Spinal cord (tissue), 10 donors: ENCODE results near the gene FABP1. TPM values are rescaled to one million over a fixed set of nuclear protein-coding genes. Genes with fewer than 3 reads are reported as not detected.

ENCODE experiments used
- DNase-seq, 6 donors: peaks; one replicate each; pipeline versions ENCODE4 v3.0.0 to v3.0.0-alpha.2; 2013 to 2015; ENCODE audit warnings: low spot score in 6 of 6, low read depth in 4 of 6
- H3K27ac ChIP-seq: one replicate; pipeline ENCODE4 v1.5.1; 2013; ENCODE audit warnings: low read depth, low read length, control low read depth
- H3K27me3 ChIP-seq: one replicate; pipeline ENCODE4 v1.6.1; 2013; ENCODE audit warnings: low read length; ENCODE audit not compliant: control insufficient read depth, insufficient read depth
- H3K36me3 ChIP-seq: one replicate; pipeline ENCODE4 v1.6.1; 2013; ENCODE audit warnings: low read length; ENCODE audit not compliant: control insufficient read depth, insufficient read depth
- H3K4me1 ChIP-seq: one replicate; pipeline ENCODE4 v1.6.1; 2013; ENCODE audit warnings: low read length; ENCODE audit not compliant: control insufficient read depth, insufficient read depth
- H3K4me3 ChIP-seq: one replicate; pipeline ENCODE4 v1.5.1; 2013; ENCODE audit warnings: low read depth, low read length, control low read depth
- H3K9me3 ChIP-seq: one replicate; pipeline ENCODE4 v1.6.1; 2013; ENCODE audit warnings: low read length; ENCODE audit not compliant: control insufficient read depth, insufficient read depth
- WGBS: methylation state at CpG from one replicate; pipeline ENCODE4 v1.1.5; 2013; ENCODE audit warnings: missing lambda C conversion rate; ENCODE audit not compliant: insufficient coverage; 5-methylcytosine and 5-hydroxymethylcytosine counted together
- polyA plus RNA-seq, 2 donors: library from polyadenylated mRNA; unstranded; fragments of 120-200 nt; gene quantifications; one replicate each; pipeline ENCODE4 v1.2.1, GENCODE V29; 2013; ENCODE audit not compliant: insufficient read length in 2 of 2
- total RNA-seq, 2 donors: library from RNA; depleted of rRNA in 1 of 2; stranded (reverse); fragments of 120-200 nt in 1 of 2; fragments of >200 nt in 1 of 2; gene quantifications; one replicate each; pipeline versions ENCODE4 v1.2.3 to v1.2.4, GENCODE V29; 2013 to 2014
- donor health status: healthy.

FABP1 gene
- total and polyA plus RNA-seq, 4 donors, result 0.39 to 0.80 (median 0.48) TPM; not detected in 1

- no peaks in the 10 kb centered on the region for H3K36me3 ChIP-seq
- no peak for DNase-seq
- no peaks in the 10 kb centered on the region for H3K27me3 ChIP-seq
- H3K9me3 ChIP-seq, result no peaks in the 10 kb centered on the region
- 63% methylated on average over 2 of the region's 6 CpGs for WGBS
- H3K27ac ChIP-seq, result no peak overlapping the region
- H3K4me1 ChIP-seq, result no peaks in the 10 kb centered on the region
- no peak overlapping the region for H3K4me3 ChIP-seq
Observed at GRCh38 chr2:88139804-88140203, 11.9 kb upstream of the FABP1 start.

GRCh38 chr2:88139203-88139702 lies 11.4 kb upstream of the FABP1 start:
- WGBS, result no CpG with 5 or more reads among the region's 2 CpGs
- Histone ChIP-seq H3K4me3 (no peak overlapping the region), H3K4me1 (no peaks in the 10 kb centered on the region), H3K27ac (no peak overlapping the region), H3K36me3 (no peaks in the 10 kb centered on the region), H3K27me3 (no peaks in the 10 kb centered on the region), H3K9me3 (no peaks in the 10 kb centered on the region)
- no peak for DNase-seq

- Histone ChIP-seq H3K27me3 (no peaks in the 10 kb centered on the region), H3K4me1 (no peaks in the 10 kb centered on the region), H3K4me3 (no peak overlapping the region), H3K27ac (no peak overlapping the region), H3K36me3 (no peaks in the 10 kb centered on the region), H3K9me3 (no peaks in the 10 kb centered on the region)
- no peak for DNase-seq
- WGBS, result 95% methylated on average over 3 of the region's 4 CpGs
Observed at GRCh38 chr2:88137833-88138232, 10.0 kb upstream of the FABP1 start.

- no peaks in the 10 kb centered on the region for H3K4me1 ChIP-seq
- no peaks in the 10 kb centered on the region for H3K27me3 ChIP-seq
- no peak overlapping the region for H3K27ac ChIP-seq
- DNase-seq, result no peak
- no peaks in the 10 kb centered on the region for H3K9me3 ChIP-seq
- H3K36me3 ChIP-seq, result no peaks in the 10 kb centered on the region
- WGBS, result 79% methylated on average over 3 of the region's 4 CpGs
- no peak overlapping the region for H3K4me3 ChIP-seq
Observed at GRCh38 chr2:88136817-88137216, 9.0 kb upstream of the FABP1 start.

- no peaks in the 10 kb centered on the region for H3K36me3 ChIP-seq
- DNase-seq, result no peak
- H3K27me3 ChIP-seq, result no peaks in the 10 kb centered on the region
- H3K4me3 ChIP-seq, result no peak overlapping the region
- H3K9me3 ChIP-seq, result no peaks in the 10 kb centered on the region
- H3K27ac ChIP-seq, result no peak overlapping the region
- WGBS, result 80% methylated on average over 1 of the region's 3 CpGs
- no peaks in the 10 kb centered on the region for H3K4me1 ChIP-seq
Observed at GRCh38 chr2:88133875-88134274, 6.0 kb upstream of the FABP1 start.

- H3K4me1 ChIP-seq, result no peaks in the 10 kb centered on the region
- H3K4me3 ChIP-seq, result no peak overlapping the region
- no peaks in the 10 kb centered on the region for H3K9me3 ChIP-seq
- H3K27ac ChIP-seq, result no peak overlapping the region
- 100% methylated on average over 1 of the region's 3 CpGs for WGBS
- no peaks in the 10 kb centered on the region for H3K27me3 ChIP-seq
- no peak for DNase-seq
- H3K36me3 ChIP-seq, result no peaks in the 10 kb centered on the region
Observed at GRCh38 chr2:88131999-88132368, 4.1 kb upstream of the FABP1 start.

- no peak for DNase-seq
- Histone ChIP-seq H3K9me3 (no peaks in the 10 kb centered on the region), H3K27ac (no peak overlapping the region), H3K27me3 (no peaks in the 10 kb centered on the region), H3K36me3 (no peaks in the 10 kb centered on the region), H3K4me1 (no peaks in the 10 kb centered on the region), H3K4me3 (no peak overlapping the region)
- 85% methylated on average over 5 of the region's 9 CpGs for WGBS
Observed at GRCh38 chr2:88131201-88131998, 3.5 kb upstream of the FABP1 start.

- Histone ChIP-seq H3K36me3 (no peaks in the 10 kb centered on the region), H3K9me3 (no peaks in the 10 kb centered on the region), H3K27ac (no peak overlapping the region), H3K4me1 (no peaks in the 10 kb centered on the region), H3K27me3 (no peaks in the 10 kb centered on the region), H3K4me3 (no peak overlapping the region)
- WGBS, result 91% methylated on average over 5 of the region's 7 CpGs
- DNase-seq, result no peak
Observed at GRCh38 chr2:88129313-88129959, 1.6 kb upstream of the FABP1 start.

- Histone ChIP-seq H3K36me3 (no peaks in the 10 kb centered on the region), H3K9me3 (no peaks in the 10 kb centered on the region), H3K4me3 (no peak overlapping the region), H3K27me3 (no peaks in the 10 kb centered on the region), H3K27ac (no peak overlapping the region), H3K4me1 (no peaks in the 10 kb centered on the region)
- WGBS, result 93% methylated on average over 6 of the region's 7 CpGs
- DNase-seq, result no peak
Observed at GRCh38 chr2:88128654-88129312, 921 bp upstream of the FABP1 start.

- Histone ChIP-seq H3K4me1 (no peaks in the 10 kb centered on the region), H3K9me3 (no peaks in the 10 kb centered on the region), H3K27ac (no peak overlapping the region), H3K27me3 (no peaks in the 10 kb centered on the region), H3K4me3 (no peak overlapping the region), H3K36me3 (no peaks in the 10 kb centered on the region)
- no CpG with 5 or more reads among the region's 1 CpG for WGBS
- no peak for DNase-seq
Observed at GRCh38 chr2:88127638-88127887, 299 bp downstream of the FABP1 start.
